MM.1S (cell line): ENCODE measurements around the gene CACNB2.

Experiments
- EZH2 ChIP-seq: fragments of 300-600 bp; sonication (generic); optimal IDR thresholded peaks from 2 replicates; pipeline ENCODE3; 2017; ENCODE audit warnings: low read depth, mild to moderate bottlenecking, antibody characterized with exemption, low read length, mixed read lengths
- TF ChIP-seq, protein P1 (sequence below): fragments of 300-600 bp; sonication (generic); IDR thresholded peaks from 2 replicates; pipeline ENCODE4 v1.5.1; 2016; ENCODE audit warnings: antibody characterized with exemption, low read length, mixed read lengths

DNA sequence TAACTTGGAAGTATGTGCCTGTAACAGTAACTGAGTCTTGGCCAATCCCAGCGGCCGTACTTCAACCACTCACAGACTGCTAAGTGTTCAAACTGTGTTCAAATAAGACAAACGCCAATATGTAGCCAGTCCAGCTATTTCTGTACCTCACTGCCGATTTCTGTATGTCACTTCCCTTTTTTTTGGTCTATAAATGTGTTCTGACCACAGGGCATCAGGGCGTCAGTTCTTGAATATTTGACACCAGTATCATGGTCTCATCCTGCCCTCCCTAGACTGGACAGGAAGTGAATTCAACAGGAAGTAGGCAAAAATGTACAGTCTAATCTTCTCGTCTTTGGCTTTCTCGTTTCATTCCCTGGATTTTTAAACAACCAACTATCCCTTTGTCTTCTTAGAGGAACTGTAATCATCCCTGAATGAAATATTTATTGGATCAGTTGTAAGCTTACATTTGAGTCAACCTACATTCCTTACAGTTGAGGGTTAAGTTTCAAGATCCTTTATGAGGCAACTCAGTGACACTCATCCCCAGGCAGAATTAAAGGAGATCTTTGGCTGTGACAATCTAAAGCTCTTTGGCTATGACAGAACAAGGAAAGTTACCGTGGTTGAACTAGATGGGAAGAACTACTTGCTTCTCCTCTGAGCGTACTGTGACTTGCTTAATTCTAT, 278.5 kb downstream of the CACNB2 start:
- TF ChIP-seq, protein P1, sequence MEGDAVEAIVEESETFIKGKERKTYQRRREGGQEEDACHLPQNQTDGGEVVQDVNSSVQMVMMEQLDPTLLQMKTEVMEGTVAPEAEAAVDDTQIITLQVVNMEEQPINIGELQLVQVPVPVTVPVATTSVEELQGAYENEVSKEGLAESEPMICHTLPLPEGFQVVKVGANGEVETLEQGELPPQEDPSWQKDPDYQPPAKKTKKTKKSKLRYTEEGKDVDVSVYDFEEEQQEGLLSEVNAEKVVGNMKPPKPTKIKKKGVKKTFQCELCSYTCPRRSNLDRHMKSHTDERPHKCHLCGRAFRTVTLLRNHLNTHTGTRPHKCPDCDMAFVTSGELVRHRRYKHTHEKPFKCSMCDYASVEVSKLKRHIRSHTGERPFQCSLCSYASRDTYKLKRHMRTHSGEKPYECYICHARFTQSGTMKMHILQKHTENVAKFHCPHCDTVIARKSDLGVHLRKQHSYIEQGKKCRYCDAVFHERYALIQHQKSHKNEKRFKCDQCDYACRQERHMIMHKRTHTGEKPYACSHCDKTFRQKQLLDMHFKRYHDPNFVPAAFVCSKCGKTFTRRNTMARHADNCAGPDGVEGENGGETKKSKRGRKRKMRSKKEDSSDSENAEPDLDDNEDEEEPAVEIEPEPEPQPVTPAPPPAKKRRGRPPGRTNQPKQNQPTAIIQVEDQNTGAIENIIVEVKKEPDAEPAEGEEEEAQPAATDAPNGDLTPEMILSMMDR: no peak
- TF ChIP-seq EZH2: no peak
